BE2C (cell line): ENCODE measurements around the gene UBE2E2.

Source experiments
- DNase-seq: peaks from one replicate; pipeline ENCODE4 v3.0.0-alpha.2; 2020
- H3K27me3 ChIP-seq: fragments of 250-450 bp; sonication (Bioruptor Pico); 2 replicates; pipeline ENCODE4 v1.5.1; 2020; ENCODE audit warnings: mild to moderate bottlenecking
- H3K36me3 ChIP-seq: fragments of 250-450 bp; sonication (Bioruptor Pico); 2 replicates; pipeline ENCODE4 v1.5.1; 2020; ENCODE audit warnings: mild to moderate bottlenecking
- H3K4me1 ChIP-seq: fragments of 250-450 bp; sonication (Bioruptor Pico); 2 replicates; pipeline ENCODE4 v1.5.1; 2020
- H3K4me3 ChIP-seq: 2 replicates; pipeline ENCODE4 v1.5.1; 2011; ENCODE audit warnings: low read depth, low read length
- H3K9me3 ChIP-seq: fragments of 250-450 bp; sonication (Bioruptor Pico); 2 replicates; pipeline ENCODE4 v1.5.1; 2020
- TF ChIP-seq, protein P1 (sequence below): IDR thresholded peaks from 2 replicates; pipeline ENCODE4 v1.5.1; 2012; ENCODE audit warnings: mild to moderate bottlenecking, low read depth, low read length

The UBE2E2 gene

DNA sequence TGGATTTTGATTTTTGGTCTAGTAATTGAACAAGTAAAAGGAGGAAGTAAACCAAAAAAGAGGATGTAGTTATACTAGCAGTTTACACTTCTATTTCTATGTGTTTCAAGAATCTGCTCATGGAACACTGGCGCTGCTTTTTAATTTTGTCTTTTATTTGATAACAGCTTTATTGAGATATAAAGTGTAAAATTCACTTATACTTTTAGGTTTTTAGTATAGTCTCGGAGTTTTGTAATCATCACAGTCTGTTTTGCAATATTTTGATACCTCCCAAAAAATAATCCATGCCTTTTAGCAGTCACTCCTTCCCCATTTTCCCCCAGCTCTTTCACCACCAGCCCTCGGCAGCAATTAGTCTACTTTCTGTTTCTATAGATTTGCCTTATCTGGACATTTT, 18.0 kb downstream of the UBE2E2 start:
- Histone ChIP-seq H3K27me3 (no peaks in the 10 kb centered on the region), H3K36me3 (no peaks in the 10 kb centered on the region), H3K4me3 (no peak overlapping the region), H3K4me1 (no peaks in the 10 kb centered on the region), H3K9me3 (no peaks in the 10 kb centered on the region)
- no peak for DNase-seq
- TF ChIP-seq, protein P1, sequence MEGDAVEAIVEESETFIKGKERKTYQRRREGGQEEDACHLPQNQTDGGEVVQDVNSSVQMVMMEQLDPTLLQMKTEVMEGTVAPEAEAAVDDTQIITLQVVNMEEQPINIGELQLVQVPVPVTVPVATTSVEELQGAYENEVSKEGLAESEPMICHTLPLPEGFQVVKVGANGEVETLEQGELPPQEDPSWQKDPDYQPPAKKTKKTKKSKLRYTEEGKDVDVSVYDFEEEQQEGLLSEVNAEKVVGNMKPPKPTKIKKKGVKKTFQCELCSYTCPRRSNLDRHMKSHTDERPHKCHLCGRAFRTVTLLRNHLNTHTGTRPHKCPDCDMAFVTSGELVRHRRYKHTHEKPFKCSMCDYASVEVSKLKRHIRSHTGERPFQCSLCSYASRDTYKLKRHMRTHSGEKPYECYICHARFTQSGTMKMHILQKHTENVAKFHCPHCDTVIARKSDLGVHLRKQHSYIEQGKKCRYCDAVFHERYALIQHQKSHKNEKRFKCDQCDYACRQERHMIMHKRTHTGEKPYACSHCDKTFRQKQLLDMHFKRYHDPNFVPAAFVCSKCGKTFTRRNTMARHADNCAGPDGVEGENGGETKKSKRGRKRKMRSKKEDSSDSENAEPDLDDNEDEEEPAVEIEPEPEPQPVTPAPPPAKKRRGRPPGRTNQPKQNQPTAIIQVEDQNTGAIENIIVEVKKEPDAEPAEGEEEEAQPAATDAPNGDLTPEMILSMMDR: no peak

DNA sequence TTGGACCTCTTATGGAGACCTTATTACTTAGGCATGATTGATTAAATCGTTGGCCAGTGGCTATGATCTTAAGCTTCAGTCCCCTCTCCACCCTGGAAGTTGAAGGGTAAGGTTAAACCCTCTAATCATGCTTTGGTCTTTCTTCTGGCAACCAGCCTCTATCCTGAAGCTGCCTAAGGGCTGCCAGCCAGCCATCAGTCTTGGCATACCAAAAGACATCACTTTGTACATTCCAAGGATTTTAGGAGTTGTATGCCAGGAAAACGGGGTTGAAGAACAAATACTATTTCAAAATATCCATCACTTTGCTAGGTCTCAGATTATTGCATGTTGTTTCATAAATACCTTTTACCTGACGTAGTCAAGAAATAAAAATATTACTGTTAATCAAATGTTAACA, 28.9 kb downstream of the UBE2E2 start:
- Histone ChIP-seq H3K4me3 (no peak overlapping the region), H3K36me3 (no peaks in the 10 kb centered on the region), H3K9me3 (no peaks in the 10 kb centered on the region), H3K4me1 (no peaks in the 10 kb centered on the region), H3K27me3 (no peaks in the 10 kb centered on the region)
- DNase-seq: no peak
- TF ChIP-seq, protein P1: no peak

DNA sequence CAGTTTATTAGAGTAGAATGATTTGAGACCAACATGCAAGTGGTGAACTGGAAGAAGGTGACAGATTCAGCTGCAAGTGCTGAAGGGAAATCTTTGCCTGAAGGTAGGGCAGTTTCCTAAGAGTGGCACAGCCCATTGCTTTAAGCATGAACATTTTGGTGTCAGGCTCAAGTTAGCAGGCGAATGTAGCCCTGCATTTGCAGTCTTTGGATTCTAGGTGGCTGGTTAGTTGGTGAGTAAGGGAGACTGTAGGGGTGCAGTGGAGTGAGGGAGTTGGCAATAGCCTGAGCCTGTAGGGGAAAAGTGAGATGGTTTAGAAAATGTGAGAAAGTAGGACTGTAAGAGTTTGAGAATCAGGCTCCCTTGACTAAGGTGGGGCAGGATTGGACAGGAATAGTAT, 29.7 kb downstream of the UBE2E2 start:
- Histone ChIP-seq H3K4me3 (no peak overlapping the region), H3K27me3 (no peaks in the 10 kb centered on the region), H3K36me3 (no peaks in the 10 kb centered on the region), H3K4me1 (no peaks in the 10 kb centered on the region), H3K9me3 (no peaks in the 10 kb centered on the region)
- no peak for DNase-seq
- TF ChIP-seq, protein P1: no peak

DNA sequence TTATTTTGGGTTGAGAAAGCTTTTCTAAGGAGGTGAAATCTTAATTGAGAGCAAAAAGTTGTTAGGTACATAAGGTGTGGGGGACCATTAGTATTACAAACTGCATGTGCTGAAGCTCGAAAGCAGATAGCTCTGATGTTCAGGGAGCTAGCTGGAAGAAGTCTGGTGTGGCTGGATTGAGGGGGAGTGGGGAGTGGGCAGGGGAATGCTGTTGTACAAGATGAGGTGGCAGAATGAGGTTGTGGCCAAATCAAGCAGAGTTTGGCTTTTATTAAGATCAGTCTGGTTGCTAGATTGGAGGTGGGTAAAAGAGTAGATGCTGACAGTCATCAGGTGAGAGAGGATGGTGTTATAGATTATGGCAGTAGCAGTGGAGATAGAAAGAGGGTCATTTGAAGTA, 32.1 kb downstream of the UBE2E2 start:
- DNase-seq: no peak
- no peaks in the 10 kb centered on the region for H3K36me3 ChIP-seq
- no peaks in the 10 kb centered on the region for H3K4me1 ChIP-seq
- TF ChIP-seq, protein P1: no peak
- H3K9me3 ChIP-seq: no peaks in the 10 kb centered on the region
- H3K4me3 ChIP-seq: no peak overlapping the region
- H3K27me3 ChIP-seq: no peaks in the 10 kb centered on the region

DNA sequence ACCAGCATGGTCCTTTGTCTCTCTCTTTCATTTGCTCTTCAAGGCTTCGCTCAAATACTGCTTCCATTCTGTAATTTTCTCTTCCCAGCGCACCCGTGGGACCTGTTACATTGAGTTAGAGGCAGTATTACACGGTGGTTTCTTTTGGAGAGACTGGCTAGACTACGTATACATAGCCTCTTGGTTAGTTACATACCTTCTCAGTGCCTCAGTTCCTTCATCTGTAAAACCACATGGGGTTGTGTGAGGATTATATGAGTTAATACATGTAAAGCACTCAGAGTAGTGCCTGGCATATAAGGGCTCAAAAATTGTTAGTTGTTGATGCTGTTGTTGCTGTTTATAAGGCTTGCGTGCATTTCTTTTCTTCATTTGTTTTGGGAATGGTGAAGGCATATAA, 33.8 kb downstream of the UBE2E2 start:
- no peaks in the 10 kb centered on the region for H3K9me3 ChIP-seq
- H3K4me3 ChIP-seq: no peak overlapping the region
- no peaks in the 10 kb centered on the region for H3K4me1 ChIP-seq
- TF ChIP-seq, protein P1: no peak
- no peaks in the 10 kb centered on the region for H3K36me3 ChIP-seq
- no peak for DNase-seq
- H3K27me3 ChIP-seq: no peaks in the 10 kb centered on the region

DNA sequence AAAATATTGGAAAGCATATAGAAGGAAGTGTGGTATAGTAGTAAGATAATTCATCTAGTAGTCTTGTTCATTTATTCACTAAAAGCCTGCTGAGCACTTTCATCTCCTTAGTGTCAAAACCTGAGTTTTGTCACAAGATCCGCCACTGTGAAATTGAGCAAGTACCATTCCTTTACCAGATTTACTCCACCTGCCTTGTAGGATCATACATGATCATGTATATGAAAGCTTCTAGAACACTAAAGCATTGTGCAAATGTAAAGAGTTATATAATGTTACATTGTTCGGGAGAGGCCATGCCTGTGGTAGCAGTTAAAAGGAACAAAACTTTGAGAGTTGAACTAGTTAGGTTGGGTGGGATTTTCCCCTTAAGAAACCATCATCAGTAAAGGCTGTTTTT, 35.0 kb downstream of the UBE2E2 start:
- DNase-seq: no peak
- Histone ChIP-seq H3K4me3 (no peak overlapping the region), H3K4me1 (no peaks in the 10 kb centered on the region), H3K27me3 (no peaks in the 10 kb centered on the region), H3K36me3 (no peaks in the 10 kb centered on the region), H3K9me3 (no peaks in the 10 kb centered on the region)
- TF ChIP-seq, protein P1: no peak
